GM23338 (cell line): Measurements from ENCODE around the gene DNAAF3. TPM values are rescaled to one million over a fixed set of nuclear protein-coding genes. Genes with fewer than 3 reads are reported as not detected.

Source experiments
- ATAC-seq: fragments of 200-7000 bp; cut with Tn5 transposase; 3 replicates; pipeline ENCODE4 v1.9.1; 2020
- DNase-seq: peaks from one replicate; pipeline ENCODE4 v3.0.0-alpha.2; 2015; ENCODE audit warnings: low spot score
- H2AFZ ChIP-seq: fragments of 200-600 bp; sonication (generic); 2 replicates; pipeline ENCODE4 v1.8.0; 2016; ENCODE audit warnings: antibody characterized with exemption, mild to moderate bottlenecking, moderate library complexity
- H3F3A ChIP-seq: fragments of 200-600 bp; sonication (generic); replicated peaks from 2 replicates; pipeline ENCODE4 v1.8.0; 2017; ENCODE audit warnings: antibody characterized with exemption, mixed run types, low read depth
- H3K27ac ChIP-seq: fragments of 200-600 bp; sonication (generic); 2 replicates; pipeline ENCODE4 v1.6.1; 2016; ENCODE audit warnings: low read depth
- H3K27me3 ChIP-seq: fragments of 200-600 bp; sonication (generic); 2 replicates; pipeline ENCODE4 v1.8.0; 2016; ENCODE audit warnings: mild to moderate bottlenecking, mixed run types, moderate library complexity; ENCODE audit not compliant: insufficient read depth
- H3K36me3 ChIP-seq: fragments of 200-600 bp; sonication (generic); 2 replicates; pipeline ENCODE4 v1.8.0; 2016; ENCODE audit warnings: mild to moderate bottlenecking; ENCODE audit not compliant: insufficient read depth
- H3K4me1 ChIP-seq: fragments of 200-600 bp; sonication (generic); 2 replicates; pipeline ENCODE4 v1.8.0; 2016; ENCODE audit warnings: mild to moderate bottlenecking, moderate library complexity; ENCODE audit not compliant: insufficient read depth
- H3K4me2 ChIP-seq: fragments of 200-600 bp; sonication (generic); 2 replicates; pipeline ENCODE4 v1.7.1; 2017; ENCODE audit warnings: mixed run types
- H3K4me3 ChIP-seq: fragments of 200-600 bp; sonication (generic); 2 replicates; pipeline ENCODE4 v1.6.1; 2016; ENCODE audit warnings: mixed run types
- H3K79me2 ChIP-seq: fragments of 200-600 bp; sonication (generic); replicated peaks from 2 replicates; pipeline ENCODE4 v1.8.0; 2017; ENCODE audit warnings: mild to moderate bottlenecking; ENCODE audit not compliant: insufficient read depth
- H3K9me2 ChIP-seq: fragments of 200-600 bp; sonication (generic); 2 replicates; pipeline ENCODE4 v1.8.0; 2017; ENCODE audit not compliant: insufficient read depth
- H4K20me1 ChIP-seq: fragments of 200-600 bp; sonication (generic); replicated peaks from 2 replicates; pipeline ENCODE4 v1.8.0; 2017; ENCODE audit warnings: mild to moderate bottlenecking; ENCODE audit not compliant: insufficient read depth
- H3K27ac Mint-ChIP-seq: 2 replicates; pipeline ENCODE4 v1.8.0; 2020; ENCODE audit warnings: inconsistent platforms, mild to moderate bottlenecking, moderate library complexity, mixed read lengths
- H3K27me3 Mint-ChIP-seq: 3 replicates; pipeline ENCODE4 v1.8.0; 2022; ENCODE audit warnings: low read depth, mild to moderate bottlenecking, moderate library complexity, mixed read lengths, inconsistent platforms; ENCODE audit not compliant: insufficient read depth, poor library complexity
- H3K36me3 Mint-ChIP-seq: 3 replicates; pipeline ENCODE4 v1.8.0; 2021; ENCODE audit warnings: low read depth, mild to moderate bottlenecking, inconsistent platforms, moderate library complexity, mixed read lengths
- H3K4me1 Mint-ChIP-seq: 3 replicates; pipeline ENCODE4 v1.8.0; 2020; ENCODE audit warnings: mild to moderate bottlenecking, inconsistent platforms, mixed read lengths
- H3K4me3 Mint-ChIP-seq: 3 replicates; pipeline ENCODE4 v1.8.0; 2021; ENCODE audit warnings: moderate library complexity, mild to moderate bottlenecking, inconsistent platforms, mixed read lengths
- H3K9me3 Mint-ChIP-seq: 3 replicates; pipeline ENCODE4 v1.8.0; 2020; ENCODE audit warnings: moderate library complexity, mild to moderate bottlenecking, inconsistent platforms, mixed read lengths
- CREB1 ChIP-seq: fragments of 250-450 bp; sonication (Bioruptor Pico); IDR thresholded peaks from 2 replicates; pipeline ENCODE4 v1.5.0; 2020; ENCODE audit warnings: low read depth, mild to moderate bottlenecking, moderate library complexity
- ETS1 ChIP-seq: IDR thresholded peaks from 2 replicates; pipeline ENCODE4 v1.6.1; 2016; ENCODE audit warnings: antibody characterized with exemption
- EZH2 ChIP-seq: fragments of 200-600 bp; sonication (generic); IDR thresholded peaks from one replicate; pipeline ENCODE4 v1.8.0; 2017; ENCODE audit warnings: antibody characterized with exemption, mild to moderate bottlenecking, low read depth; ENCODE audit not compliant: unreplicated experiment
- EZH2phosphoT487 ChIP-seq: fragments of 200-600 bp; sonication (generic); IDR thresholded peaks from one replicate; pipeline ENCODE4 v1.8.1; 2018; ENCODE audit warnings: antibody characterized with exemption; ENCODE audit not compliant: unreplicated experiment
- JUNB ChIP-seq: IDR thresholded peaks from one replicate; pipeline ENCODE4 v1.6.1; 2016; ENCODE audit warnings: antibody characterized with exemption; ENCODE audit not compliant: unreplicated experiment
- NANOG ChIP-seq: IDR thresholded peaks from 2 replicates; pipeline ENCODE4 v1.6.1; 2016; ENCODE audit warnings: antibody characterized with exemption, borderline replicate concordance
- POLR2AphosphoS5 ChIP-seq: IDR thresholded peaks from 2 replicates; pipeline ENCODE4 v1.6.1; 2016; ENCODE audit warnings: antibody characterized with exemption, low read depth
- STAT1 ChIP-seq: IDR thresholded peaks from one replicate; pipeline ENCODE4 v1.6.1; 2016; ENCODE audit warnings: antibody characterized with exemption; ENCODE audit not compliant: unreplicated experiment
- ZNF114 ChIP-seq: fragments of 250-450 bp; sonication (Bioruptor Pico); IDR thresholded peaks from 2 replicates; pipeline ENCODE4 v1.5.0; 2020; ENCODE audit warnings: mild to moderate bottlenecking, moderate library complexity
- polyA plus RNA-seq: library from polyadenylated mRNA; unstranded; fragments of >200 nt; fragmentation: Nextera tagmentation; extraction: Ambion mirVana; gene quantifications from 2 replicates; pipeline ENCODE4 v1.2.1, GENCODE V29; 2016
- total RNA-seq: library from RNA; depleted of rRNA; stranded (reverse); fragments of >200 nt; shearing (Covaris generic); gene quantifications from 2 replicates; pipeline ENCODE4 v1.2.3, GENCODE V29; 2014
- TF ChIP-seq, protein P1 (sequence below): IDR thresholded peaks from one replicate; pipeline ENCODE4 v1.6.1; 2018; ENCODE audit warnings: antibody characterized with exemption; ENCODE audit not compliant: unreplicated experiment

Gene DNAAF3
- total and polyA plus RNA-seq, 2 experiments from 2014 or later, result 8.5 to 9.0 TPM

- no peak for TF ChIP-seq STAT1
- no peak for TF ChIP-seq NANOG
- no peak for TF ChIP-seq JUNB
- TF ChIP-seq ZNF114 (CRISPR knock-in tag), result no peak
- TF ChIP-seq EZH2, result no peak
- TF ChIP-seq POLR2AphosphoS5, result no peak
These were observed 33.3 kb upstream of the DNAAF3 start (continued) for GRCh38 chr19:55199620-55200204.

DNA sequence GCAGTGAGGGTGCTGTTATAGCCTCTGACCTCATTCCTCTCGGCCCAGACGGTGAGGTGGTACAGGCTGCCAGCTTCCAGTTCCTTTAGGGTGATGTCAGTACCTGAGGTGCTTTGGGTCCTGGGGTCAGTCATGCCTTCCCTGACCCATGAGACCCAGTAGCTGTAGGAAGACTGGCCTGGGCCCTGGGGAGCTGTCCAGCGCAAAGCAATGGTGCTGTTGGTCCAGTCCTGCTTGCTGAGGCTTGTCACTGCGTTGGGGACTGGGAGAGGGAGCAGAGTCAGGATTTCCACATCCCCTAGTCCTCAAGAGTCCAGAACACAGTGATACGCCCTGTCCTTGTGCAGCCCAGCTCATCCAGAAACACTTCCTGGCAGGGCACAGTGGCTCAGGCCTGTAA, 32.2 kb upstream of the DNAAF3 start:
- Mint-ChIP-seq H3K27me3 (peaks cover 9% of the 10 kb centered on the region), H3K36me3 (no peaks in the 10 kb centered on the region; the same call in 2 of the 3 replicates), H3K9me3 (no peaks in the 10 kb centered on the region), H3K27ac (no peak overlapping the region), H3K4me3 (no peak overlapping the region), H3K4me1 (no peaks in the 10 kb centered on the region)
- Histone ChIP-seq H3K4me1 (no peaks in the 10 kb centered on the region), H3K27ac (no peak overlapping the region), H3K36me3 (no peaks in the 10 kb centered on the region), H3K27me3 (no peaks in the 10 kb centered on the region), H3K9me2 (peaks cover 7% of the 10 kb centered on the region; the same call in 1 of the 2 replicates), H4K20me1 (no peaks in the 10 kb centered on the region), H3K4me2 (no peak overlapping the region), H2AFZ (no peak overlapping the region), H3K4me3 (no peak overlapping the region), H3F3A (no peaks in the 10 kb centered on the region), H3K79me2 (no peaks in the 10 kb centered on the region)
- DNase-seq, result no peak
- TF ChIP-seq ZNF114 (CRISPR knock-in tag) (no peak), ETS1 (no peak), STAT1 (no peak)
- TF ChIP-seq, protein P1, sequence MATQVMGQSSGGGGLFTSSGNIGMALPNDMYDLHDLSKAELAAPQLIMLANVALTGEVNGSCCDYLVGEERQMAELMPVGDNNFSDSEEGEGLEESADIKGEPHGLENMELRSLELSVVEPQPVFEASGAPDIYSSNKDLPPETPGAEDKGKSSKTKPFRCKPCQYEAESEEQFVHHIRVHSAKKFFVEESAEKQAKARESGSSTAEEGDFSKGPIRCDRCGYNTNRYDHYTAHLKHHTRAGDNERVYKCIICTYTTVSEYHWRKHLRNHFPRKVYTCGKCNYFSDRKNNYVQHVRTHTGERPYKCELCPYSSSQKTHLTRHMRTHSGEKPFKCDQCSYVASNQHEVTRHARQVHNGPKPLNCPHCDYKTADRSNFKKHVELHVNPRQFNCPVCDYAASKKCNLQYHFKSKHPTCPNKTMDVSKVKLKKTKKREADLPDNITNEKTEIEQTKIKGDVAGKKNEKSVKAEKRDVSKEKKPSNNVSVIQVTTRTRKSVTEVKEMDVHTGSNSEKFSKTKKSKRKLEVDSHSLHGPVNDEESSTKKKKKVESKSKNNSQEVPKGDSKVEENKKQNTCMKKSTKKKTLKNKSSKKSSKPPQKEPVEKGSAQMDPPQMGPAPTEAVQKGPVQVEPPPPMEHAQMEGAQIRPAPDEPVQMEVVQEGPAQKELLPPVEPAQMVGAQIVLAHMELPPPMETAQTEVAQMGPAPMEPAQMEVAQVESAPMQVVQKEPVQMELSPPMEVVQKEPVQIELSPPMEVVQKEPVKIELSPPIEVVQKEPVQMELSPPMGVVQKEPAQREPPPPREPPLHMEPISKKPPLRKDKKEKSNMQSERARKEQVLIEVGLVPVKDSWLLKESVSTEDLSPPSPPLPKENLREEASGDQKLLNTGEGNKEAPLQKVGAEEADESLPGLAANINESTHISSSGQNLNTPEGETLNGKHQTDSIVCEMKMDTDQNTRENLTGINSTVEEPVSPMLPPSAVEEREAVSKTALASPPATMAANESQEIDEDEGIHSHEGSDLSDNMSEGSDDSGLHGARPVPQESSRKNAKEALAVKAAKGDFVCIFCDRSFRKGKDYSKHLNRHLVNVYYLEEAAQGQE, result peak; percentile 73
- peak; percentile 63 for ATAC-seq

DNA sequence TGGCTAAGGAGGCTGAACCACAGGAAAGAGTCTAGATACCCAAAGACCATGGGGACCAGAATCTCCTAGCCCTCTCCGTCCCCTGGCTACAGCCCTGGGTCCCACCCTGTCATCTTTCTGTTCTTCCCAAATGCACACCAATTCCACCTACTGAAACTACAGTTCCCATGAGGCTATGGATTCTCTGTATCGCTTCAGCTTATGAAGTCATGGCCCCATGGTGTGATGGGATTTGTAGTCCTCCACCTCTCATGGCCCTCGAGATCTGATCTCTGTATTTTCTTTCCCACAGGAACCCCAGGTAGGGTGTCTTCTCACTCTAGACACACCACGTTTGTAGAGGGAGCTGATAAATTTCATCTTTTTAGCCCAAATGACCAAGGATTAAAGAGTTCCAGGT, 31.1 kb upstream of the DNAAF3 start:
- H3K36me3 Mint-ChIP-seq, result no peaks in the 10 kb centered on the region; the same call in 2 of the 3 replicates
- no peak overlapping the region; the same call in 2 of the 3 replicates for H3K4me3 Mint-ChIP-seq
- H4K20me1 ChIP-seq, result no peaks in the 10 kb centered on the region
- H3K9me3 Mint-ChIP-seq, result no peaks in the 10 kb centered on the region
- H2AFZ ChIP-seq, result no peak overlapping the region
- H3K4me3 ChIP-seq, result no peak overlapping the region
- no peaks in the 10 kb centered on the region for H3K36me3 ChIP-seq
- no peak overlapping the region for H3K27ac Mint-ChIP-seq
- H3K9me2 ChIP-seq, result peaks cover 7% of the 10 kb centered on the region; the same call in 1 of the 2 replicates
- DNase-seq (peak; percentile 67), ATAC-seq (peak; percentile 70)
- no peaks in the 10 kb centered on the region for H3F3A ChIP-seq
- no peaks in the 10 kb centered on the region for H3K4me1 ChIP-seq
- no peak for TF ChIP-seq NANOG
- peak; percentile 63 for TF ChIP-seq CREB1 (CRISPR knock-in tag)
- TF ChIP-seq EZH2phosphoT487, result no peak
- peak; percentile 95 for TF ChIP-seq ETS1
- no peak for TF ChIP-seq ZNF114 (CRISPR knock-in tag)
- TF ChIP-seq, protein P1, result no peak
- no peak overlapping the region for H3K4me2 ChIP-seq
- peaks cover 12% of the 10 kb centered on the region for H3K27me3 Mint-ChIP-seq
- H3K27ac ChIP-seq, result no peak overlapping the region
- H3K27me3 ChIP-seq, result no peaks in the 10 kb centered on the region
- no peaks in the 10 kb centered on the region for H3K4me1 Mint-ChIP-seq
- no peaks in the 10 kb centered on the region for H3K79me2 ChIP-seq
